K562 (cell line): ENCODE results near the gene PCNX2. TPM values are rescaled to one million over a fixed set of nuclear protein-coding genes. Genes with fewer than 3 reads are reported as not detected.
"Not testable (repeated sequence)": the region's sequence is repeated elsewhere in the genome, so short reads cannot be mapped to it uniquely, and the experiment has no call there.

Source experiments
- ATAC-seq: fragments of 200-7000 bp; cut with Tn5 transposase; 3 replicates; pipeline ENCODE4 v1.9.1; 2020; ENCODE audit warnings: moderate library complexity
- BruUV-seq: library from RNA; stranded (reverse); fragments of 400-500 nt; replicated peaks from 2 replicates; lab custom pipeline; 2021; lab: Mats Ljungman, UMichigan
- CTCF ChIA-PET: fragments of 300-600 bp; formaldehyde crosslinking; extraction: SDS; loops from one replicate; lab custom pipeline; 2021; ENCODE audit warnings: low intra/inter-chr PET ratio; lab: Yijun Ruan, JAX
- POLR2A ChIA-PET: fragments of 300-600, 350-650 bp; sonication (Branson Sonifier 250); formaldehyde crosslinking; extraction: SDS; loops from one replicate; lab custom pipeline; 2021; ENCODE audit warnings: antibody characterized with exemption, inconsistent platforms; lab: Yijun Ruan, JAX
- DNase-seq, 4 experiments: peaks; one replicate each; pipeline versions ENCODE4 v3.0.0 to v3.0.0-alpha.2; 2011 to 2018; ENCODE audit warnings: low spot score in 3 of 4, mixed read lengths in 3 of 4; ENCODE audit errors: extremely low read depth in 1 of 4
- FAIRE-seq: peaks from 2 replicates; lab custom pipeline; 2011; peaks lifted over from hg19 to GRCh38; lab: Jason Lieb, UNC
- H2AFZ ChIP-seq: 2 replicates; pipeline ENCODE4 v1.6.0; 2011; ENCODE audit warnings: low read depth, low read length, control low read depth, inconsistent platforms
- H3K27ac ChIP-seq: fragments of 200-600 bp; 3 replicates; pipeline ENCODE4 v1.8.0; 2011; ENCODE audit warnings: low read depth, mild to moderate bottlenecking, control low read depth, inconsistent platforms, low read length, moderate library complexity, mixed read lengths; ENCODE audit errors: extremely low read depth
- H3K27me3 ChIP-seq, 2 experiments: fragments of 300-600 bp in 1 of 2; 2 replicates in 1 of 2; 3 replicates in 1 of 2; pipeline versions ENCODE4 v1.6.0 to v1.8.0; 2011; ENCODE audit warnings: inconsistent platforms in 2 of 2, low read length in 2 of 2, mild to moderate bottlenecking in 1 of 2, mixed read lengths in 1 of 2, moderate library complexity in 1 of 2; ENCODE audit not compliant: control insufficient read depth in 2 of 2, insufficient read depth in 2 of 2
- H3K36me3 ChIP-seq: fragments of 300-600 bp; 3 replicates; pipeline ENCODE4 v1.8.0; 2011; ENCODE audit warnings: mild to moderate bottlenecking, low read length, inconsistent platforms; ENCODE audit not compliant: control insufficient read depth, insufficient read depth
- H3K4me1 ChIP-seq, 2 experiments: fragments of 200-600 bp in 1 of 2; replicated peaks in 1 of 2; 2 replicates in 1 of 2; 3 replicates in 1 of 2; pipeline versions ENCODE4 v1.5.1 to v1.8.0; 2011; ENCODE audit warnings: inconsistent platforms in 2 of 2, low read length in 2 of 2, mild to moderate bottlenecking in 1 of 2, mixed read lengths in 1 of 2, moderate library complexity in 1 of 2; ENCODE audit not compliant: control insufficient read depth in 2 of 2, insufficient read depth in 2 of 2
- H3K4me2 ChIP-seq: 2 replicates; pipeline ENCODE4 v1.6.1; 2011; ENCODE audit warnings: low read length, control low read depth, inconsistent platforms, mixed read lengths; ENCODE audit not compliant: insufficient read depth
- H3K4me3 ChIP-seq: fragments of 200-600 bp; sonication (generic), shearing (Covaris generic); 2 replicates; pipeline ENCODE4 v1.5.1; 2016; ENCODE audit warnings: control low read depth, inconsistent platforms
- H3K79me2 ChIP-seq: fragments of 200-600 bp; 3 replicates; pipeline ENCODE4 v1.8.0; 2011; ENCODE audit warnings: low read length, inconsistent platforms; ENCODE audit not compliant: control insufficient read depth, insufficient read depth
- H3K9ac ChIP-seq, 2 experiments: 2 replicates each; pipeline versions ENCODE4 v1.6.0 to v1.6.1; 2011; ENCODE audit warnings: low read depth in 2 of 2, low read length in 2 of 2, control low read depth in 1 of 2, inconsistent platforms in 1 of 2, mild to moderate bottlenecking in 1 of 2, mixed read lengths in 1 of 2; ENCODE audit not compliant: insufficient read depth in 1 of 2
- H3K9me1 ChIP-seq: one replicate; pipeline ENCODE4 v1.6.0; 2011; ENCODE audit warnings: inconsistent platforms, mild to moderate bottlenecking, low read length, moderate library complexity; ENCODE audit not compliant: control insufficient read depth, insufficient read depth
- H3K9me3 ChIP-seq: replicated peaks from 2 replicates; pipeline ENCODE4 v1.5.1; 2011; ENCODE audit warnings: low read depth, low read length, inconsistent platforms; ENCODE audit not compliant: control insufficient read depth, insufficient read depth
- H4K20me1 ChIP-seq: replicated peaks from 2 replicates; pipeline ENCODE4 v1.6.1; 2011; ENCODE audit warnings: low read length, inconsistent platforms, mixed read lengths; ENCODE audit not compliant: control insufficient read depth, insufficient read depth
- DMBX1 ChIP-seq: fragments of 250-450 bp; sonication (Bioruptor Pico); IDR thresholded peaks from 2 replicates; pipeline ENCODE4 v1.8.0; 2022; ENCODE audit warnings: inconsistent platforms, mild to moderate bottlenecking, moderate library complexity, borderline replicate concordance
- FOXA1 ChIP-seq: fragments of 450-650 bp; IDR thresholded peaks from 2 replicates; pipeline ENCODE4 v1.6.1; 2016; ENCODE audit warnings: mild to moderate bottlenecking, borderline replicate concordance
- RAD51 ChIP-seq: fragments of 450-650 bp; IDR thresholded peaks from 2 replicates; pipeline ENCODE4 v1.7.1; 2016; ENCODE audit warnings: low read depth, mild to moderate bottlenecking, borderline replicate concordance
- SP2 ChIP-seq: IDR thresholded peaks from 2 replicates; pipeline ENCODE4 v1.6.1; 2011; ENCODE audit warnings: mild to moderate bottlenecking, low read depth, low read length, moderate library complexity; ENCODE audit not compliant: poor library complexity, severe bottlenecking; ENCODE audit errors: extremely low read depth
- XRCC4 ChIP-seq: IDR thresholded peaks from one replicate; pipeline ENCODE4 v1.6.1; 2011; ENCODE audit not compliant: insufficient read depth, insufficient read length; ENCODE audit errors: extremely low read depth
- YY1 ChIP-seq, 3 experiments: IDR thresholded peaks; 2 replicates each; pipeline ENCODE4 v1.6.1; 2011; ENCODE audit warnings: low read length in 2 of 3, mild to moderate bottlenecking in 2 of 3, moderate library complexity in 2 of 3, borderline replicate concordance in 1 of 3, control low read depth in 1 of 3, low read depth in 1 of 3; ENCODE audit not compliant: insufficient read depth in 3 of 3, insufficient replicate concordance in 2 of 3, control insufficient read depth in 1 of 3, insufficient read length in 1 of 3; ENCODE audit errors: extremely low read depth in 1 of 3
- ZSCAN29 ChIP-seq: fragments of 450-650 bp; IDR thresholded peaks from 2 replicates; pipeline ENCODE4 v1.6.1; 2017
- WGBS: fragments of 100-300 bp; shearing (Covaris generic); methylation state at CpG from one replicate; pipeline ENCODE4 v1.1.6; 2016; ENCODE audit warnings: low coverage, mixed read lengths; ENCODE audit not compliant: insufficient coverage; ENCODE audit errors: missing lambda C conversion rate; 5-methylcytosine and 5-hydroxymethylcytosine counted together
- in situ Hi-C: fragments of 300-500 bp; cut with MboI; formaldehyde crosslinking; loops from 4 replicates; pipeline ENCODE4 v1.15.0; 2018; ENCODE audit warnings: inconsistent platforms, mixed read lengths
- intact Hi-C: fragments of 100-400 bp; cut with micrococcal nuclease; formaldehyde crosslinking; loops from 2 replicates; pipeline ENCODE4 v1.14.2; 2022
- polyA plus RNA-seq, 8 experiments: library from polyadenylated mRNA; depleted of rRNA in 4 of 8; stranded (reverse) in 5 of 8; unstranded in 3 of 8; fragments of >200 nt; fragmentation: Nextera tagmentation in 2 of 8; fragmentation: Illumina TruSeq in 1 of 8; extraction: Ambion mirVana in 2 of 8; extraction: Trizol in 1 of 8; gene quantifications; 2 replicates each; pipeline versions ENCODE4 v1.2.1 to v1.2.3, GENCODE V29; 2011 to 2014; ENCODE audit warnings: inconsistent platforms in 1 of 8, missing spikeins in 1 of 8
- total RNA-seq, 7 experiments: library from RNA; depleted of rRNA in 6 of 7; stranded (reverse); fragments of >200 nt in 6 of 7; fragmentation: Illumina TruSeq in 2 of 7; extraction: Trizol in 2 of 7; gene quantifications; 2 replicates each; pipeline versions ENCODE4 v1.2.1 to v1.2.3, GENCODE V29; 2011 to 2021; ENCODE audit warnings: low replicate concordance in 1 of 7
- TF ChIP-seq, protein P1 (sequence below): fragments of 450-650 bp; IDR thresholded peaks from 2 replicates; pipeline ENCODE4 v1.7.0; 2016; ENCODE audit warnings: borderline replicate concordance
- TF ChIP-seq, protein P2 (sequence below): fragments of 250-450 bp; sonication (Bioruptor Pico); IDR thresholded peaks from 2 replicates; pipeline ENCODE4 v1.8.0; 2021; ENCODE audit warnings: borderline replicate concordance, mild to moderate bottlenecking, moderate library complexity; ENCODE audit not compliant: poor library complexity, severe bottlenecking

PCNX2 gene
- total and polyA plus RNA-seq, 9 of the 15 experiments (the other 6 are each of a cell fraction or from before 2014, with no cell fraction given) = 0.07 to 0.33 TPM; not detected in 7

GRCh38 chr1:233132445-233132844, 163.1 kb downstream of the PCNX2 start:
- H3K9me1 ChIP-seq = no peaks in the 10 kb centered on the region
- no peak for DNase-seq
- ATAC-seq = no peak
- in situ Hi-C loops (no loop called here), intact Hi-C loops (no loop called here)
- no peak overlapping the region for H3K9ac ChIP-seq
- no peaks in the 10 kb centered on the region for H4K20me1 ChIP-seq
- no peak overlapping the region for H3K4me3 ChIP-seq
- FAIRE-seq = no peak
- ChIA-PET CTCF (no interaction called here), POLR2A (no interaction called here)
- BruUV-seq = no TSS peak
- H3K27me3 ChIP-seq = peaks cover 0 to 6% of the 10 kb centered on the region in 2 experiments; a peak in 2 of 5 replicates
- TF ChIP-seq ZSCAN29 (no peak), SP2 (no peak), XRCC4 (no peak), DMBX1 (no peak), FOXA1 (no peak), RAD51 (no peak), YY1 (IDR thresholded peaks at IDR 0.05; ENCODE audit: borderline replicate concordance in 1 of 3, control insufficient read depth in 1 of 3, extremely low read depth in 1 of 3, insufficient read depth in 3 of 3, insufficient read length in 1 of 3, insufficient replicate concordance in 2 of 3, low read depth in 1 of 3, low read length in 2 of 3) (no peak)
- TF ChIP-seq, protein P1, sequence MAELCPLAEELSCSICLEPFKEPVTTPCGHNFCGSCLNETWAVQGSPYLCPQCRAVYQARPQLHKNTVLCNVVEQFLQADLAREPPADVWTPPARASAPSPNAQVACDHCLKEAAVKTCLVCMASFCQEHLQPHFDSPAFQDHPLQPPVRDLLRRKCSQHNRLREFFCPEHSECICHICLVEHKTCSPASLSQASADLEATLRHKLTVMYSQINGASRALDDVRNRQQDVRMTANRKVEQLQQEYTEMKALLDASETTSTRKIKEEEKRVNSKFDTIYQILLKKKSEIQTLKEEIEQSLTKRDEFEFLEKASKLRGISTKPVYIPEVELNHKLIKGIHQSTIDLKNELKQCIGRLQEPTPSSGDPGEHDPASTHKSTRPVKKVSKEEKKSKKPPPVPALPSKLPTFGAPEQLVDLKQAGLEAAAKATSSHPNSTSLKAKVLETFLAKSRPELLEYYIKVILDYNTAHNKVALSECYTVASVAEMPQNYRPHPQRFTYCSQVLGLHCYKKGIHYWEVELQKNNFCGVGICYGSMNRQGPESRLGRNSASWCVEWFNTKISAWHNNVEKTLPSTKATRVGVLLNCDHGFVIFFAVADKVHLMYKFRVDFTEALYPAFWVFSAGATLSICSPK = no peak
- TF ChIP-seq, protein P2, sequence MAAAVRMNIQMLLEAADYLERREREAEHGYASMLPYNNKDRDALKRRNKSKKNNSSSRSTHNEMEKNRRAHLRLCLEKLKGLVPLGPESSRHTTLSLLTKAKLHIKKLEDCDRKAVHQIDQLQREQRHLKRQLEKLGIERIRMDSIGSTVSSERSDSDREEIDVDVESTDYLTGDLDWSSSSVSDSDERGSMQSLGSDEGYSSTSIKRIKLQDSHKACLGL = no peak
- 3% methylated on average over 3 of the region's 3 CpGs for WGBS
- H3K79me2 ChIP-seq = no peaks in the 10 kb centered on the region
- H2AFZ ChIP-seq = no peak overlapping the region
- H3K4me1 ChIP-seq = peaks cover 0 to 4% of the 10 kb centered on the region in 2 experiments; a peak in 1 of 5 replicates
- H3K4me2 ChIP-seq = no peak overlapping the region
- H3K27ac ChIP-seq = no peak overlapping the region
- no peaks in the 10 kb centered on the region for H3K36me3 ChIP-seq
- no peaks in the 10 kb centered on the region for H3K9me3 ChIP-seq

DNA sequence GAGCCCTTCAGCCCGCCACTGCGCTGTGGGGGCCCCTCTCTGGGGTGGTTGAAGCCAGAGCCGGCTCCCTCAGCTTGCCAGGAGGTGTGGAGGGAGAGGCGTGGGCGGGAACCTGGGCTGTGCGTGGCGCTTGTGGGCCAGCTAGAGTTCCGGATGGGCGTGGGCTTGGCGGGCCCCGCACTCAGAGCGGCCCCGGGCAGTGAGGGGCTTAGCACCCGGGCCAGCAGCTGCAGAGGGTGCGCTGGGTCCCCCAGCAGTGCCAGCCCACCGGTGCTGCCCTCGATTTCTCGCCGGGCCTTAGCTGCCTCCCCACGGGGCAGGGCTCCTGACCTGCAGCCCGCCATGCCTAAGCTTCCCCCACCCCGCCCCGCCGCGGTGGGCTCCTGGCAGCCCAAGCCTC, 166.5 kb downstream of the PCNX2 start:
- CTCF ChIA-PET, FAIRE-seq, intact Hi-C loops, H3K27me3 ChIP-seq, H3K9ac ChIP-seq, H3K36me3 ChIP-seq, BruUV-seq, in situ Hi-C loops, H4K20me1 ChIP-seq, H3K4me3 ChIP-seq, H3K4me2 ChIP-seq, H2AFZ ChIP-seq, H3K9me3 ChIP-seq, H3K27ac ChIP-seq, POLR2A ChIA-PET, H3K79me2 ChIP-seq, H3K4me1 ChIP-seq, ATAC-seq, DNase-seq, H3K9me1 ChIP-seq: not testable (repeated sequence)
- WGBS = 0% methylated on average over 9 of the region's 25 CpGs
